HUES64 (cell line): ENCODE data around the gene SSR2.

ENCODE experiments used
- H3K27ac ChIP-seq: 2 replicates; pipeline ENCODE4 v1.7.0; 2013; ENCODE audit warnings: low read depth, low read length, inconsistent platforms
- H3K27me3 ChIP-seq: 2 replicates; pipeline ENCODE4 v1.6.1; 2013; ENCODE audit warnings: mild to moderate bottlenecking, low read length; ENCODE audit not compliant: insufficient read depth
- H3K36me3 ChIP-seq: 2 replicates; pipeline ENCODE4 v1.6.1; 2013; ENCODE audit warnings: mild to moderate bottlenecking, low read length; ENCODE audit not compliant: insufficient read depth
- H3K4me1 ChIP-seq: 2 replicates; pipeline ENCODE4 v1.6.1; 2013; ENCODE audit warnings: mild to moderate bottlenecking, low read length, moderate library complexity; ENCODE audit not compliant: insufficient read depth
- H3K4me3 ChIP-seq: 2 replicates; pipeline ENCODE4 v1.5.1; 2013; ENCODE audit warnings: mild to moderate bottlenecking, low read length, moderate library complexity
- H3K9ac ChIP-seq: 2 replicates; pipeline ENCODE4 v1.6.1; 2013; ENCODE audit warnings: mild to moderate bottlenecking, low read depth, low read length
- H3K9me3 ChIP-seq: 2 replicates; pipeline ENCODE4 v1.6.1; 2013; ENCODE audit warnings: low read depth, low read length; ENCODE audit not compliant: insufficient read depth
- WGBS: fragments of 150-250, 120-280 bp; methylation state at CpG from one replicate; pipeline ENCODE4 v1.1.7; 2013; ENCODE audit warnings: missing lambda C conversion rate; 5-methylcytosine and 5-hydroxymethylcytosine counted together

Gene SSR2

GRCh38 chr1:155978325-155978972 is 42.3 kb downstream of the SSR2 start, which contains the start of gene ARHGEF2:
Gene ARHGEF2, minus strand, starts transcription at chr1:155978547. Its CDS starts 120 bp downstream, at chr1:155978427.
- no peaks in the 10 kb centered on the region for H3K27me3 ChIP-seq
- peak within 1 kb of the TSS; percentile 81 for H3K4me3 ChIP-seq
- H3K27ac ChIP-seq: peak within 1 kb of the TSS; percentile 95
- no peaks in the 10 kb centered on the region for H3K9me3 ChIP-seq
- peaks cover 53% of the 10 kb centered on the region for H3K4me1 ChIP-seq
- H3K9ac ChIP-seq: peak within 1 kb of the TSS; percentile 92
- no peaks in the 10 kb centered on the region for H3K36me3 ChIP-seq
- WGBS: under 1% methylated on average over 48 of the region's 52 CpGs

GRCh38 chr1:155977690-155978324 is 42.9 kb downstream of the SSR2 start:
- H3K27me3 ChIP-seq: no peaks in the 10 kb centered on the region
- H3K9ac ChIP-seq: peak overlapping the region; percentile 92
- no peaks in the 10 kb centered on the region for H3K36me3 ChIP-seq
- H3K4me1 ChIP-seq: peaks cover 53% of the 10 kb centered on the region
- H3K27ac ChIP-seq: peak overlapping the region; percentile 95
- under 1% methylated on average over 47 of the region's 52 CpGs for WGBS
- peak overlapping the region; percentile 81 for H3K4me3 ChIP-seq
- H3K9me3 ChIP-seq: no peaks in the 10 kb centered on the region

GRCh38 chr1:155976913-155977689 is 43.6 kb downstream of the SSR2 start:
- H3K9me3 ChIP-seq: no peaks in the 10 kb centered on the region
- peaks cover 53% of the 10 kb centered on the region for H3K4me1 ChIP-seq
- H3K27me3 ChIP-seq: no peaks in the 10 kb centered on the region
- peak overlapping the region; percentile 81 for H3K4me3 ChIP-seq
- H3K36me3 ChIP-seq: 0 out of 2 replicates have a peak, but pooled peaks cover 3% of the 10 kb centered on the region
- 5% methylated on average over 5 of the region's 5 CpGs for WGBS
- peak overlapping the region; percentile 95; the same call in 1 of the 2 replicates for H3K27ac ChIP-seq
- peak overlapping the region; percentile 92 for H3K9ac ChIP-seq

- H3K27me3 ChIP-seq: no peaks in the 10 kb centered on the region
- peak overlapping the region; percentile 68 for H3K27ac ChIP-seq
- 2% methylated on average over 13 of the region's 14 CpGs for WGBS
- H3K4me1 ChIP-seq: peaks cover 52% of the 10 kb centered on the region
- H3K9ac ChIP-seq: peak overlapping the region; percentile 92
- H3K9me3 ChIP-seq: no peaks in the 10 kb centered on the region
- H3K4me3 ChIP-seq: peak overlapping the region; percentile 81
- H3K36me3 ChIP-seq: 0 out of 2 replicates have a peak, but pooled peaks cover 3% of the 10 kb centered on the region
Measured at GRCh38 chr1:155976062-155976912, 44.5 kb downstream of the SSR2 start.

GRCh38 chr1:155975375-155976061 is 45.2 kb downstream of the SSR2 start:
- 31% methylated on average over 4 of the region's 4 CpGs for WGBS
- peak overlapping the region; percentile 81 for H3K4me3 ChIP-seq
- peaks cover 52% of the 10 kb centered on the region for H3K4me1 ChIP-seq
- H3K9ac ChIP-seq: peak overlapping the region; percentile 49
- H3K27me3 ChIP-seq: no peaks in the 10 kb centered on the region
- H3K9me3 ChIP-seq: no peaks in the 10 kb centered on the region
- 0 out of 2 replicates have a peak, but pooled peaks cover 3% of the 10 kb centered on the region for H3K36me3 ChIP-seq
- peak overlapping the region; percentile 22 for H3K27ac ChIP-seq

- Histone ChIP-seq H3K9ac (no peak overlapping the region), H3K4me3 (peak overlapping the region; percentile 81; the same call in 1 of the 2 replicates), H3K27ac (no peak overlapping the region), H3K36me3 (0 out of 2 replicates have a peak, but pooled peaks cover 3% of the 10 kb centered on the region), H3K4me1 (peaks cover 49% of the 10 kb centered on the region), H3K27me3 (no peaks in the 10 kb centered on the region), H3K9me3 (no peaks in the 10 kb centered on the region)
- WGBS: 81% methylated on average over 13 of the region's 13 CpGs
Measured at GRCh38 chr1:155974208-155975115, 46.3 kb downstream of the SSR2 start.

- Histone ChIP-seq H3K27ac (no peak overlapping the region), H3K36me3 (peaks cover 11% of the 10 kb centered on the region), H3K4me3 (no peak overlapping the region), H3K9me3 (no peaks in the 10 kb centered on the region), H3K9ac (no peak overlapping the region), H3K27me3 (no peaks in the 10 kb centered on the region), H3K4me1 (peaks cover 48% of the 10 kb centered on the region)
- 88% methylated on average over 3 of the region's 3 CpGs for WGBS
Measured at GRCh38 chr1:155973723-155974122, 47.0 kb downstream of the SSR2 start.

GRCh38 chr1:155971910-155972809 is 48.6 kb downstream of the SSR2 start:
- H3K9ac ChIP-seq: no peak overlapping the region
- no peak overlapping the region for H3K27ac ChIP-seq
- H3K4me1 ChIP-seq: peaks cover 64% of the 10 kb centered on the region
- no peaks in the 10 kb centered on the region for H3K27me3 ChIP-seq
- WGBS: 91% methylated on average over 9 of the region's 9 CpGs
- H3K36me3 ChIP-seq: peaks cover 25% of the 10 kb centered on the region
- no peaks in the 10 kb centered on the region for H3K9me3 ChIP-seq
- H3K4me3 ChIP-seq: no peak overlapping the region
